Bronchial epithelial cell (primary cell): ENCODE measurements around the gene SIL1. TPM values are rescaled to one million over a fixed set of nuclear protein-coding genes. Genes with fewer than 3 reads are reported as not detected.

Experiments
- DNase-seq: peaks from one replicate; pipeline ENCODE4 v3.0.0-alpha.2; 2010; ENCODE audit warnings: low read depth
- FAIRE-seq: peaks from 2 replicates; lab custom pipeline; 2011; peaks lifted over from hg19 to GRCh38; lab: Jason Lieb, UNC
- H3K27me3 ChIP-seq: 2 replicates; pipeline ENCODE4 v1.5.1; 2011; ENCODE audit warnings: low read length; ENCODE audit not compliant: control insufficient read depth, insufficient read depth
- H3K36me3 ChIP-seq: 2 replicates; pipeline ENCODE4 v1.5.1; 2011; ENCODE audit warnings: low read length; ENCODE audit not compliant: control insufficient read depth, insufficient read depth
- H3K4me3 ChIP-seq: 2 replicates; pipeline ENCODE4 v1.5.1; 2011; ENCODE audit warnings: mild to moderate bottlenecking, low read depth, low read length, control low read depth
- CTCF ChIP-seq: IDR thresholded peaks from 2 replicates; pipeline ENCODE4 v1.5.1; 2011; ENCODE audit warnings: mild to moderate bottlenecking, moderate library complexity, low read length, control low read depth, inconsistent platforms; ENCODE audit not compliant: insufficient read depth, severe bottlenecking
- total RNA-seq: library from RNA; depleted of rRNA; stranded (reverse); fragments of >200 nt; gene quantifications from 2 replicates; pipeline ENCODE4 v1.2.1, GENCODE V29; 2014

SIL1 gene
- total RNA-seq, 1 donor from 2014 or later, result 85.3 TPM

GRCh38 chr5:139125991-139126390 lies 72.2 kb downstream of the SIL1 start:
- peak; percentile 7 for FAIRE-seq
- Histone ChIP-seq H3K36me3 (peaks cover 5% of the 10 kb centered on the region), H3K27me3 (no peaks in the 10 kb centered on the region), H3K4me3 (no peak overlapping the region)
- DNase-seq, result no peak
- TF ChIP-seq CTCF, result no peak

DNA sequence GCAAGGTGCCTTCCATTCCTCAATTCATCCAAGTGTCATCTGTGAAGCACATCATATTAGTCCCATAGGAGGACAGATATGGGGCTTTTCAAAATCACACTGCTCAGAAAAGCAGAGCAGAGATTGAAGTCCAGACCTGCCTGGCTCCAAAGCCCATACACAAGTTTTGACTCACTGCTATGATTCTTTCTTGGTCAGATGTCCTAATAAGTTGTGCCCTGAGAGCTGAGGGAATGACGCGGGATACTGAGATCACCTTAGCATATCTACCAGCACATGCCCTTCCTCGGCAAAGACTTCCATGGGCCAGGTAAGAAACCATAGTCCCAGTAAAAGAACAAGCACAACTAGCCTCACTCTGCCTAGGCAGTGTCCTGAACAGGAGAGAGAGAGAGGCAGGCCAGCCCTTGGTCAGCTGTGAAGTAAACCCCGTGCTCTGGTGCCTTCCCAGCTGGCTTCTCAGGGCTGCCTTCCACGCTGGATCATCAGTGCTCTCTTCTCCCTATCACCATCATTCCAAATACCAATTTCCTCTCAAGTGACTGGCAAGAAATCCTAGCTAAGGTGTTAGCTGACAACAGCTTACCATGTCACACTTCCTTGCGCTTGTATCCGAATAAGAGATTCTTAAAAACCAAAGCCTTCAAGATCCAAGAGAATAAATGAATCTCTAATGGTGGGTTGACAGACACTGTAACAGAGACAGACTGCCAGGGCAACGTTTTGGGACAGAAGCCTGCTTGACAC lies 73.2 kb downstream of the SIL1 start:
- peaks cover 11% of the 10 kb centered on the region for H3K36me3 ChIP-seq
- no peak overlapping the region for H3K4me3 ChIP-seq
- TF ChIP-seq CTCF, result no peak
- DNase-seq (peak; percentile 27), FAIRE-seq (peak; percentile 79)
- no peaks in the 10 kb centered on the region for H3K27me3 ChIP-seq

DNA sequence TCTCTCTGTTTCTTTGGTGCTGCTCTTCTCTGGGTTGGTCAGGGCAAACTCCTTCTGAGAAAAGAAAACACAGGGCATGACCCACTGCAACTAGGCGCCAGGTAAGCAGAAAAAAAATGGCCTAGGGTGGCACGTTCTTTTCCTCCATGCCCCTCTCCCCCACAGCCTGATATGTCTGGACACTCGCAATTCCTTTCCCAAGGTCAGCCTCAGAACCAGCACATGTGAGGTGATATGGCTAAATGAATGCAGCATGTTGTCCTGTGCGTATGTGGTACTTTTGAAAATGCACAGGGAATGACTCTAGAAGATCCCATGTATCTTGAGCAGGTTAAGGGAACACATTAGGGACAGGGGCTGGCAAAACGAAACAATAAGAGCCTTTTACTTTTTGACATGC lies 77.0 kb downstream of the SIL1 start:
- peaks cover 13% of the 10 kb centered on the region for H3K36me3 ChIP-seq
- DNase-seq, result no peak
- no peaks in the 10 kb centered on the region for H3K27me3 ChIP-seq
- H3K4me3 ChIP-seq, result no peak overlapping the region
- no peak for TF ChIP-seq CTCF
- FAIRE-seq, result peak; percentile 68

DNA sequence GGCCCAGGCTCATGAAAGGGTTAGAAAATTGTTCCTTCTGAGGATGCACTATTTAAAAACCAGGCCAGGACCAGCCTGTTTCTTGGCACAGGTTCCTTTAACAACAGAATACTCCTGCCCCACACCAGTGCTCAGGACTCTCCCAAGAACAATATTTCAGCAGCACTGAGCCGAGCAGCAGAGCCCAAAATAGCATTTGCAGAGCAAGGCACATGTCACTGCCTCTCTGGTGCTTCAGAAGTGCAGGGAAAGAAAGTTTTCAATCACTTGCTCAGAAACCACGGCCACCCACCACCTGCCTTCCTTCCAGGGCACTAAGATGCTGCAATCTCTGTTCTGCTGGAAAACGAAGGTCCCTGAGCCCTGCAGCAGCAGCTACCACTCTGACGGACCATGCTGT lies 77.6 kb downstream of the SIL1 start:
- Histone ChIP-seq H3K36me3 (peaks cover 13% of the 10 kb centered on the region), H3K27me3 (no peaks in the 10 kb centered on the region), H3K4me3 (no peak overlapping the region)
- TF ChIP-seq CTCF, result no peak
- FAIRE-seq (no peak), DNase-seq (no peak)

DNA sequence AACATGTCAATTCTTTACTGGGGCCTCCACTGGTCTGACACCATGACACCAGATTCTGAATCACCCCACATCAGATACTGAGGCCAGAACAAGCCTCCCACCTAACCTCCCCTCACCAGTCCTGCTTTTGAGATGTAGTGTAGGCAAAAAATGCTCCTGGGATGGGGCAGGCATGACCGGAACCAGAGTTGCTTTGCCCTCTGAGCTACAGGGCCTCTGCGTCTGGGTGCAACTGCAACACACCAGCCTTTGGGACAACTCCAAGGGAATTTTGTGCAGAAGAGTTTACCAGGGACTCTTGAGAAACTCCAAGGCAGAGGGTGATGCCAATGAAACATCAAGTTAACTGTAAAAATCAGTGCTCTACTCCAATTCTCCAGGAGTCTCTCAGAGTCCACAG lies 79.4 kb downstream of the SIL1 start:
- no peaks in the 10 kb centered on the region for H3K27me3 ChIP-seq
- H3K36me3 ChIP-seq, result peaks cover 13% of the 10 kb centered on the region
- FAIRE-seq (peak; percentile 55), DNase-seq (no peak)
- TF ChIP-seq CTCF, result no peak
- no peak overlapping the region for H3K4me3 ChIP-seq

- no peaks in the 10 kb centered on the region for H3K27me3 ChIP-seq
- FAIRE-seq (no peak), DNase-seq (no peak)
- peaks cover 13% of the 10 kb centered on the region for H3K36me3 ChIP-seq
- no peak for TF ChIP-seq CTCF
- H3K4me3 ChIP-seq, result no peak overlapping the region
These were observed 80.8 kb downstream of the SIL1 start for GRCh38 chr5:139117342-139117884.
